GM12878 (cell line): ENCODE data around the gene H2AZ2. TPM values are rescaled to one million over a fixed set of nuclear protein-coding genes. Genes with fewer than 3 reads are reported as not detected.

Experiments used
- ATAC-seq: fragments of 200-7000 bp; cut with Tn5 transposase; 3 replicates; pipeline ENCODE4 v1.9.1; 2020; ENCODE audit warnings: mild to moderate bottlenecking, moderate library complexity
- BruUV-seq: library from RNA; stranded (reverse); fragments of 400-500 nt; replicated peaks from 2 replicates; lab custom pipeline; 2021; lab: Mats Ljungman, UMichigan
- CTCF ChIA-PET: fragments of 300-600 bp; sonication (Branson Sonifier 250); formaldehyde crosslinking; extraction: SDS; loops from one replicate; lab custom pipeline; 2021; ENCODE audit warnings: inconsistent platforms; lab: Yijun Ruan, JAX
- POLR2A ChIA-PET: fragments of 350-600 bp; formaldehyde crosslinking; extraction: SDS; loops from one replicate; lab custom pipeline; 2021; ENCODE audit warnings: inconsistent platforms; lab: Charles Lee
- RAD21 ChIA-PET: fragments of 300-600 bp; sonication (Branson Sonifier 250); formaldehyde crosslinking; loops from one replicate; lab custom pipeline; 2023; ENCODE audit warnings: antibody characterized with exemption; ENCODE audit not compliant: unreplicated experiment; lab: Charles Lee
- SMC1A ChIA-PET: fragments of 300-600 bp; sonication (Branson Sonifier 250); formaldehyde crosslinking; loops from one replicate; lab custom pipeline; 2023; ENCODE audit not compliant: unreplicated experiment, uncharacterized antibody; lab: Charles Lee
- DNase-seq: peaks from one replicate; pipeline ENCODE4 v3.0.0-alpha.2; 2011; ENCODE audit warnings: low read depth, low spot score
- FAIRE-seq: peaks from 3 replicates; lab custom pipeline; 2011; peaks lifted over from hg19 to GRCh38; lab: Jason Lieb, UNC
- H2AFZ ChIP-seq: 2 replicates; pipeline ENCODE4 v1.6.0; 2011; ENCODE audit warnings: low read depth, low read length, control low read depth; ENCODE audit not compliant: control insufficient read depth
- H3K27ac ChIP-seq: 2 replicates; pipeline ENCODE4 v1.5.1; 2011; ENCODE audit warnings: control low read depth; ENCODE audit not compliant: control insufficient read depth, insufficient read depth
- H3K27me3 ChIP-seq, 2 experiments: replicated peaks in 1 of 2; 2 replicates each; pipeline versions ENCODE4 v1.6.0 to v1.6.1; 2011; ENCODE audit warnings: low read length in 1 of 2; ENCODE audit not compliant: control insufficient read depth in 2 of 2, insufficient read depth in 2 of 2
- H3K36me3 ChIP-seq, 2 experiments: 2 replicates each; pipeline ENCODE4 v1.5.1; 2011; ENCODE audit warnings: low read length in 1 of 2; ENCODE audit not compliant: control insufficient read depth in 2 of 2, insufficient read depth in 2 of 2
- H3K4me1 ChIP-seq: 2 replicates; pipeline ENCODE4 v1.6.1; 2011; ENCODE audit warnings: mild to moderate bottlenecking, low read length, moderate library complexity, mixed read lengths; ENCODE audit not compliant: control insufficient read depth, insufficient read depth
- H3K4me2 ChIP-seq: 2 replicates; pipeline ENCODE4 v1.6.0; 2011; ENCODE audit warnings: control low read depth; ENCODE audit not compliant: control insufficient read depth, insufficient read depth
- H3K4me3 ChIP-seq: fragments of 200-600 bp; sonication (generic); 2 replicates; pipeline ENCODE4 v1.5.1; 2016
- H3K79me2 ChIP-seq: 2 replicates; pipeline ENCODE4 v1.6.0; 2011; ENCODE audit warnings: low read length; ENCODE audit not compliant: control insufficient read depth, insufficient read depth
- H3K9ac ChIP-seq: 2 replicates; pipeline ENCODE4 v1.8.0; 2011; ENCODE audit warnings: low read length, control low read depth, mixed read lengths; ENCODE audit not compliant: control insufficient read depth, insufficient read depth
- H3K9me3 ChIP-seq: replicated peaks from 3 replicates; pipeline ENCODE4 v1.5.1; 2011; ENCODE audit warnings: mild to moderate bottlenecking, low read length; ENCODE audit not compliant: control insufficient read depth, insufficient read depth
- H4K20me1 ChIP-seq: 2 replicates; pipeline ENCODE4 v1.6.0; 2011; ENCODE audit not compliant: control insufficient read depth, insufficient read depth
- BACH1 ChIP-seq: fragments of 450-650 bp; IDR thresholded peaks from 2 replicates; pipeline ENCODE4 v1.6.1; 2017; ENCODE audit warnings: mild to moderate bottlenecking, borderline replicate concordance
- CEBPZ ChIP-seq: fragments of 150-350 bp; IDR thresholded peaks from 2 replicates; pipeline ENCODE4 v1.6.1; 2016; ENCODE audit warnings: low read depth, low read length
- EGR1 ChIP-seq, 2 experiments: IDR thresholded peaks; 1 replicate in 1 of 2; 2 replicates in 1 of 2; pipeline ENCODE4 v1.6.1; 2011 to 2012; ENCODE audit warnings: low read depth in 2 of 2, low read length in 2 of 2, borderline replicate concordance in 1 of 2, mild to moderate bottlenecking in 1 of 2, moderate library complexity in 1 of 2
- MYC ChIP-seq: IDR thresholded peaks from 2 replicates; pipeline ENCODE4 v1.6.1; 2011; ENCODE audit warnings: mild to moderate bottlenecking, low read length, moderate library complexity, inconsistent platforms; ENCODE audit not compliant: insufficient read depth, insufficient replicate concordance, insufficient read length, severe bottlenecking
- WGBS: methylation state at CpG from one replicate; pipeline ENCODE4 v1.1.6; 2016; ENCODE audit warnings: low lambda C conversion rate; ENCODE audit not compliant: insufficient replicate concordance, insufficient coverage; ENCODE audit errors: missing lambda C conversion rate; 5-methylcytosine and 5-hydroxymethylcytosine counted together
- in situ Hi-C: fragments of 300-500 bp; cut with MboI; formaldehyde crosslinking; loops from 9 replicates; pipeline ENCODE4 v1.14.3; 2018; ENCODE audit warnings: mixed read lengths
- intact Hi-C: fragments of 100-400 bp; cut with micrococcal nuclease; formaldehyde crosslinking; loops from one replicate; pipeline ENCODE4 v1.14.2; 2022; ENCODE audit not compliant: unreplicated experiment
- polyA plus RNA-seq, 11 experiments: library from polyadenylated mRNA; depleted of rRNA in 4 of 11; unstranded in 6 of 11; stranded (reverse) in 5 of 11; fragments of >200 nt; fragmentation: Nextera tagmentation in 4 of 11; fragmentation: Illumina TruSeq in 1 of 11; extraction: Ambion mirVana in 4 of 11; extraction: Trizol in 1 of 11; gene quantifications; 1 replicate in 1 of 11; 2 replicates in 10 of 11; pipeline versions ENCODE4 v1.2.1 to v1.2.3, GENCODE V29; 2011 to 2016; ENCODE audit warnings: inconsistent platforms in 2 of 11, missing spikeins in 2 of 11, low read depth in 1 of 11
- total RNA-seq, 4 experiments: library from RNA; depleted of rRNA in 3 of 4; stranded (reverse); fragments of >200 nt in 3 of 4; fragmentation: Illumina TruSeq in 1 of 4; extraction: Trizol in 1 of 4; gene quantifications; 2 replicates each; pipeline versions ENCODE4 v1.2.1 to v1.2.3, GENCODE V29; 2013 to 2021

H2AZ2 gene
- total and polyA plus RNA-seq, 10 of the 15 experiments (the other 5 are each of a cell fraction or from before 2014, with no cell fraction given) = 118 to 366 (median 223) TPM

DNA sequence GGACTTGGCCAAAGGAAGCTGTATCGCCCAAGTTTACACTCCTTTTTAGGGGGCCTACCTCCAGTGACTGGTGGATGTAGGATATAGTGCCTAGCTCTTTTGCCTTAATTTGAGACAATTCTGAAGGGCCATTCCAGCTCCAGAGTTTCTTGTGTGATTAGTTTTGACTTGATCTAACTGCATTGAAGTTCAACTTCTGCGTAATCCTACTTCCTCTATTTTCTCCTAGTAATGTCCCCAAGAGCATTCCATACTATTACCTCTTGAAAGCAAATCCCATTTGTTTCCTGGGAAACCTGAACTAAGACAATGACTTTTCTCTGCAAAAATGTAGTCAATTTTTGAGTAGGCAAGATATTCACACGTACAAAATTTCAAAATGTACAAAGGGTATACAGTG lies 4.7 kb upstream of the H2AZ2 start (continued):
- TF ChIP-seq CEBPZ (no peak), BACH1 (no peak)

- no peak for DNase-seq
- Histone ChIP-seq H3K9ac (no peak overlapping the region), H3K79me2 (peaks cover 26% of the 10 kb centered on the region), H3K27me3 (no peaks in the 10 kb centered on the region), H3K36me3 (no peaks in the 10 kb centered on the region), H4K20me1 (no peaks in the 10 kb centered on the region), H3K4me1 (no peaks in the 10 kb centered on the region; the same call in 1 of the 2 replicates), H3K9me3 (no peaks in the 10 kb centered on the region), H3K4me3 (no peak overlapping the region), H3K27ac (no peak overlapping the region), H3K4me2 (no peak overlapping the region), H2AFZ (no peak overlapping the region)
- FAIRE-seq = no peak
- ChIA-PET CTCF (interaction anchor here (0.6 to 4.8 kb wide), 14 partner anchors 8 to 370 kb away, joined by 3 to 41 read pairs (median 3); no protein-coding TSS in a partner anchor), SMC1A (interaction anchor here (1.0 to 8.0 kb wide), 12 partner anchors 8 to 288 kb away, joined by 3 to 46 read pairs (median 5); partner anchors contain the start of genes DDX56, OGDH and TMED4), POLR2A (interaction anchor here (0.6 to 3.7 kb wide), 5 partner anchors 32 to 233 kb away, joined by 3 to 18 read pairs (median 8); partner anchors contain the start of gene PURB), RAD21 (interaction anchor here (1.2 to 4.0 kb wide), 7 partner anchors 31 to 286 kb away, joined by 3 to 24 read pairs (median 6); partner anchors contain the start of genes DDX56 and TBRG4)
- WGBS = 90% methylated on average over 5 of the region's 5 CpGs
- no peak for ATAC-seq
- intact Hi-C loops (loop anchor here (2.0 to 5.0 kb wide), 3 partner anchors 35 to 262 kb away; partner anchors contain the start of genes PURB and TBRG4), in situ Hi-C loops (no loop called here)
- TF ChIP-seq MYC (no peak), EGR1 (IDR thresholded peaks at IDR 0.05; ENCODE audit: borderline replicate concordance in 1 of 2, low read depth in 2 of 2, low read length in 2 of 2) (no peak)
- no TSS peak for BruUV-seq
Measured at GRCh38 chr7:44849885-44850544, 2.1 kb upstream of the H2AZ2 start.
